ENCODE measurements around the gene TSHR.

The TSHR gene

DNA sequence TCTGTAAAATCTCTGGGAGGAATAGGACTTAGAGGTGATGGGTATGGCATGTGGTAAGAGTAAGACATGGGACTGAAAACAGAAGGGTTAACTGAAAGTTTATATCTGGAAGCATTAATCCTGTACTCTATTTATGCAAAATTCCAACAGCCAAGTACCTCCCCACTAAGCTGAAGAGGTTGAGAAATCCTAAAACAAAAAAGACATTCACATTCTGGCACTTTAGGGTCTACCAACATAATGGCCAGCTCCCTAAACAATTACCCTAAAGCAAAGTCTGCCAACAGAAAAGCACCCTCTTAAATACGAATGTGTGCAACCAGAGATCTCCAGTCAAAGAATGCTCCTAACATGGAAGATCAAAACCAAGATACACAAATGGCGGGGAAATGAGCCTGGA lies 178.0 kb downstream of the TSHR start:
- no peak for DNase-seq (ENCODE audit: low read depth, low spot score)

DNA sequence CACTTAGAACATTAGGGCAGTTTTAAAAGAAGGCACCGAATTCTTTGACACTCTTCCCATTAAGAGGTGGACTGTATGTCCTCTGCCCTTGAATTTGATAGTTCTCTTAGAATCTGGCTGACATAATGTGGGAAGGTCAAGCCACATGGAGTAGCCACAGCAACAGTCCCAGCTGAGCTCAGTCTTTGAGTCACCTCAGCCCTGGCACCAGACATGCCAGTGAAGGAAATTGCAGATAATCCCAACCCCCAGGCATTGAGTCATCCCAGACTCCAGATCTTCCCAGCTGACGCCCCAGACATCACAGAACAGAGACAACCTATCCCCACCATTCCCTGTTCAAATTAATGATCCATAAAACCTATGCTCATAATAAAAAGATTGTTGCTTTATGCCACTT lies 181.9 kb downstream of the TSHR start:
- DNase-seq (ENCODE audit: low read depth, low spot score) = no peak

DNA sequence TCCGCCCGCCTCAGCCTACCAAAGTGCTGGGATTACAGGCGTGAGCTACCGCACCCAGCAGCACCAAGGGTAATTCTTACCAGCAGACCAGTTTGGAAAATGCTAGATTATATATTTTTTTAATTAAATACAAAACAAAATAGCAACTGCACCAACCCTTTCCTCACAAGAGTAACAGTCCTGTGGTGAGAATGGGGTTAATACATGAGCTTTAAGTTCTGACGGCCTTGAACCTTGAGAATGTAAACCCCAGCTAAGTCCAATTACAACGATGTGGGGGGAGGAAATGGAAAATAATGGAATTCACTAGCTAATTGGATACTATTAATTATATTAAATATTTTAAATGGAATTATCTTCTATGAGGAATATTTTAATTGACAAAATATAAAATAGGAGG lies 183.0 kb downstream of the TSHR start:
- DNase-seq (ENCODE audit: low read depth, low spot score) = no peak

DNA sequence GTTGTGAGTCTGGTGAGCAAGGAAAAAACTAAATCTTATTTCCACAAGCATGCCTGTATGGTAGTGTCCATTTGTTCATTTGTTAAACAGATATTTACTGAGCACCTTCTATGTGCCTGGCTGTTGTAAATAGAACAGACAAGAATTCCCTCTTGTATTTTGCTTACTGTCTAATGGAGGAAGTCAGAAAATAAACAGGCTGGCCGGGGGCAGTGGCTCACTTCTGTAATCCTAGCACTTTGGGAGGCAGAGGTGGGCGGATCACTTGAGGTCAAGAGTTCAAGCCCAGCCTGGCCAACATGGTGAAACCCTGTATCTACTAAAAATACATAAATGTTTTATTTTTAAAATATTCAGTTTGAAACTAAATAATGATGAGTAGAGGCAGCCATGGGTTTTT lies 186.0 kb downstream of the TSHR start:
- no peak for DNase-seq (ENCODE audit: low read depth, low spot score)

DNA sequence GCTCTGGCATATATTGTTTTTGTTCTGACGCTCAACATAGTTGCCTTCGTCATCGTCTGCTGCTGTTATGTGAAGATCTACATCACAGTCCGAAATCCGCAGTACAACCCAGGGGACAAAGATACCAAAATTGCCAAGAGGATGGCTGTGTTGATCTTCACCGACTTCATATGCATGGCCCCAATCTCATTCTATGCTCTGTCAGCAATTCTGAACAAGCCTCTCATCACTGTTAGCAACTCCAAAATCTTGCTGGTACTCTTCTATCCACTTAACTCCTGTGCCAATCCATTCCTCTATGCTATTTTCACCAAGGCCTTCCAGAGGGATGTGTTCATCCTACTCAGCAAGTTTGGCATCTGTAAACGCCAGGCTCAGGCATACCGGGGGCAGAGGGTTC lies 188.4 kb downstream of the TSHR start:
- no peak for DNase-seq (ENCODE audit: low read depth, low spot score)

DNA sequence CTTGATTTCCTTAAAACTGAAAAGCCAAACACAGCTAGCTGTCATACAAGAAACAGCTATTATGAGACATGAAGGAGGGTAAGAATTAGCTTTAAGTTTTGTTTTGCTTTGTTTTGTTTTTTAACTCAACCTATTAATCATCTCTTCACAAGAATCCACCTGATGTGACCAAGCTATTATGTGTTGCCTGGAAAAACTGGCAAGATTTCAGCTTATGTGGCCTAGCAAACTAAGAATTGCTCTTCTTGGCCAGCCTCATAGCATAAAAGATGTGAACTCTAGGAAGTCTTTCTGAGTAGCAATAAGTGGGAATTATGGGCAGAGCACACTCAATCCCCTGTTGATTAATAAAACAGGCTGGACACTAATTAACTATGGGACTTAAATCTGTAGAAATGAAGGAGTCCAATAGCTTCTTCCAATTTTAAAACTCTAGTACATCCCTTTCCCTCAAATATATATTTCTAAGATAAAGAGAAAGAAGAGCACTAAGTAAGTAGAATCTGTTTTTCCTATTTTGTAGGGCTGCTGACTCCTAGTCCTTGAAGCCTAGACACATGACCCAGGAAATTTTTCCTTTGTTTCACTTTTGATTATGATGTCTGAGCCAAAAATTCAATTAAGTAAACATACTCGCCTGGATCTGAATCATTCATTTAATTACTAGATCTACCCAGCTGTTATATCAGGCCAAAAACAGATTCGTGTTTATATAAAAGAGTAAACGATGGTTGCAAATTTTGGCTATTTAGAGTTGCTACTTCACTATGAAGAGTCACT lies 189.6 kb downstream of the TSHR start:
- no peak for DNase-seq (ENCODE audit: low read depth, low spot score)

DNA sequence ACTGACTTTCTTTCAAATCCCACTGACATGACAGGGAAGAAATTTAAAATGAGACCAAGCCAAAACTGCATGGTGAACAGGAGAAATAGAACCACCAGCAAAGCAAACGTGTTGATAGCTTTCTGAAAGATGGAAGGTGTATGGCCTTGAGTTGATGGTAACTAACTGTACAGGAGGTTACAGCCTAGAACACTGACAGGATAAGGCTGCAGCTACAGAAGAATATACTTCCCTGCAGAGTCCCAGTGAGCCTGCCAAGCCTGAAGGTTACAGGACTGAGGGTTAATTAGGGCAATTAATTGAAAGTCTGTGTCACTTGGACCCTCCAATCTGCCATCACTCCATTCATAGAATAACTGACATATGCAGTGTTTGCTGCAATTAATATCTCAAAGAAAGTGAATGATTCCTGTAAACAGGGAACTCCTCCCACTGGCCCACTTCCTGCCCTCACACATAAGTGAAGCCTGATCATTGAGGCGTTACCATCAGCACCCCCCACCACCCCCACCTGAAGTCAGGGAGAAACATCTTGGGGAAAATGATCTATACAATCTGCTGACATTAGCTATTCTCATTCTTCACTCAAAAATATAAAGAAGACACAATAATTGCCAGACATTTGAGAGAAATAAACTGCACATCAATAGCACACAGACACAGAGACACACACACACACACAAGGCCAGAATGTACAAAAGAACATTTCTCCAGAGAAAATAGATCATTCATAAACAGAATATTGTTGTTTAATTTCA lies 191.9 kb downstream of the TSHR start:
- DNase-seq (ENCODE audit: low read depth, low spot score) = no peak

DNA sequence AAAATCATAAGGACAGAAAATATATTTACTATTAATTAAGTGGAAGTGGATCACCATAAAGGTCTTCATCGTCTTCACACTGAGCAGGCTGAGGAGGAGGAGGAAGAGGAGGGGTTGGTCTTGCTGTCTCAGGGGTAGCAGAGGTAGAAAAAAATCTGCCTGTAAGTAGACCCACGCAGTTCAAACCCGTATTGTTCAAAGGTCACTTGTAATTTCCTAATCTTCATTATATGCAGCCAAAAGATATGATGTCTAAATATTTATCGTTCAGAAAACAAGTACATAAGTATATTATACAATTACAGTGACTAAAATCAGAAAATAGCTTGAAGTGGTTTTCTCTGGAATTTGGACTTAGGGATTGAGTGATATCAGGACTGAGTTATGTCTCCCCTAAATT lies 193.2 kb downstream of the TSHR start:
- no peak for DNase-seq (ENCODE audit: low read depth, low spot score)

DNA sequence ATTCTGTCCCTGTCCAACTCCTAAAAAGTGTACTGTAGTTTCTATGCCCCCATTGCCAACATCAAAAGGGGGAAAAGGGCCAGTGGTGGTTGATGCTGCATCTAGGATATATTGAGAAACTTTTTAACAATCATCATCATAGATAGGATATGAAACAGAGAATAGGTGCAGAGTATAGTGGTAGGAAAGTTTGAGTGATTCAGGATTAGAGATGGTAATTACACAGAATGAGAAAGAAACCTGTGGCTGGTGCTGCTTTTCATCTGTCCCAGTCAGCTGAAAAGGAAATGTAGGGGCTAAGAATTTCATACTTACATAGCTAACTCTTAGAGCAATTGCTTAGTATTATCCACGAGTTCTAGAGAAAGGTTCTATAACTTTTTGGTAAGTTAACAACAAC lies 197.8 kb downstream of the TSHR start:
- no peak for DNase-seq (ENCODE audit: low read depth, low spot score)

DNA sequence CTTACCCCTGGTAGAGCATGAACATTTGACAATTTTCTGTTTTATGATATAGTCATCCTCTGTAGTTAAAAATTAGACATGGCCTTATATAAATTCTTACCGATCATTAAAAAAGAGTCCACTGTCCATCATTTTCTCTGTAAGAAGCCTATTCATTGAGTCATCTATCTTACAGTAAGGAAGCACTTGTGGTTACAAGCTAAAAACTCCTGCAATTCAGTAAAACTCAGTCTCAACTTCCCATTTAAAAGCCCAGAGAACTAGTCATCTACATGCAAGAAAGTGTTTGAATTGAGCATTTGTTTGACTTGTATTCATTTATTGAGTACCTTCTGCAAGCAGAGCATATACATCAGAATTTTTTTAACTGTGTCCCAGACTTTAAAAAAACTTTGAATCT lies 202.0 kb downstream of the TSHR start:
- DNase-seq (ENCODE audit: low read depth, low spot score) = no peak

DNA sequence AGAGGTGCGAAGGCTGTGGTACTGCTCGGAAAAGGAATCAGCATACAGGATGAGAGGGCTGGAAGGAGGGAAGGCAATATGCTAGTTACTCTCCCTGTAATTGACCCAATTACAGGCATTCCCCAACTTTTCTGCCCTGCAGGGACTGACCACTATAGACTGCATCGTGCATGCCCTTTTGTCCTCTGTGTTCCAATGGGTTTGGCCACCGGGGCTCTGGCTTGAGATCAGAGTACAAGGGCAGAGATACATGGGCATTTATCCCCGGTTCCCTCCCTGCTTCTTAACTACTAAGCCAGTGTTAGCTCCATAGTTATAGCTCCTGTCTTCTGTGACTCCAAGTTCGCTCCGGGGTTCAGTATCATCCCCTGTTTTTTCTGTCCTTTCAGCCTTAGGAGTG lies 205.7 kb downstream of the TSHR start:
- DNase-seq (ENCODE audit: low read depth, low spot score) = no peak

DNA sequence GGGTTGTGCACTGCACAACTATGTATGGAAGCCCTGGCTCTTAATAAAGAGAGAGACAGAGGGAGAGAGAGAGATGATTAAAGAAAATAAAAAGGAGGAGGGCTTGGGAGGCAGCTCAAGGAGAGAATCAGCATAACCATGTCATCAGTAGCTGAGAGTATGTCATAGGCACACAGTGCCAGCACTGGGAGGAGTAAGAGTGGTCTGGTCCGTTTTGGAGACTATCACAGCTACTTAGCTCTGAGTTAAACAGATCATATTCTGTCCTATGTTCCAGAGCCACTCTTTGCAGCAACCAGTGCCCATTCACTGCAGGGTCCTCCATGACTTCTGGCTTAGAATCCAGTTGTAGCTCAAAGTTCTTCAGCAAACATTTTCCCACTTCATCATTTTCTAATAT lies 206.3 kb downstream of the TSHR start:
- no peak for DNase-seq (ENCODE audit: low read depth, low spot score)

DNA sequence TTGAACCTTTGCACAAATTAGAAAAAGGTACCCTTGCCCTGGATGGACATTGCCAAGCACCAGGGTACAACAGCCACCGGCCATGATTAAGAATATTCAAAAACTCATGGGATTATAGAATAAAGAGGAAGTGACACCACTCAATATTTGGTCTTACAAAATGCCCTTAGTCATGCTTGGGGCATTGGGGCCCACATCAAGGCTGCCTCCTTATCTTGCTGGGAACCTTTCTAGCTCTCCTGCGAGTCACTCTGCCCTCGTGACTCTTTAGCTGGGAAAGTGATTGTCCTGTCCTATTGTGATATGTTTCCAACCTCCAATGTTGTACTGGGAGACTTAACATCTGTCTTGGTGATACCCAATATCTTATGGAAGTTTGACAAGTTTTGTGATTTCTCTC lies 207.5 kb downstream of the TSHR start:
- DNase-seq (ENCODE audit: low read depth, low spot score) = no peak

DNA sequence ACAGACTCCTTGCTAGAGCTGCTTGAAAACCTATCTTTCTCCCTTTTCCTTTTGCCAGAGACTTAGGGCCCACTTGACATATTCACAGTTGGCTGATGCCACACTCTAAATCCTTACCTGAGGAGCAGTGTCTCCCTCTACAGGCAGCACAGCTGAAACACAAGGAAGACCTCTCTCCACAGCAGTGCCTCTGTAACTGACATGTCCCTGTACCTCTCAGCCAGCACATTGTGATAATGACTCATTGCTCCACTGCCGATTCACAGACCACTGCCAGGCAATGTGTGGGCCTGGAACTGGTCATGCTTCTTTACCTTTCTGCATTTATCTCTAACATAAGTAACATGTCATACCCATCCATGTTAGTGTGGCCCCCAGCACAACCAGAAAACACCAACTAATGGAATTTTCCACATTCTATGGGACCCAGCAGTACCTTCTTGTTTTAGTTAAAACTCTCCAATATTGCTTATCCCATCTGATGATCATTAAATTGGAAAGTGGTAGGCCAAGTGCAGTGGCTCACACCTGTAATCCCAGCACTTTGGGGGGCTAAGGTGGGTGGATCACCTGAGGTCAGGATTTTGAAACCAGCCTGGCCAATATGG lies 208.8 kb downstream of the TSHR start:
- DNase-seq (ENCODE audit: low read depth, low spot score) = no peak

DNA sequence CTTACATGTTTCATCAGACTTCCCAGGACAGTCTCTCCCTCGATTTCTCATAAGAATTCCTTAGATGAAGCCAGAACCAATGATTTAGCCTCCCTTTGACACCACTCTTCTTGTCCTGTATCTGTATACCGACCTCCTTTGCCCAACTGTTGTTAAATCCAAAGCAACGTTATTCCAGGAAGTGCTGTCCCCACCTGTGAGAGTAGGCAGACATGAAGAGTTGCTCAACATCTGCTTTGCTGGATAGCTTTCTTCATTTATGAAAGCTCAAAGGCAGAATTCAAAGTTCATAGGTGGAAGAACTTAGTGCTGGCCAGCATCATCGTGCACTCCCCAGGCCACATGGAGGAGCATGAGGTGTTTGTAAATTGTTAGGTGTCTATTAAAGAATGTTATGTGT lies 209.8 kb downstream of the TSHR start:
- no peak for DNase-seq (ENCODE audit: low read depth, low spot score)

DNA sequence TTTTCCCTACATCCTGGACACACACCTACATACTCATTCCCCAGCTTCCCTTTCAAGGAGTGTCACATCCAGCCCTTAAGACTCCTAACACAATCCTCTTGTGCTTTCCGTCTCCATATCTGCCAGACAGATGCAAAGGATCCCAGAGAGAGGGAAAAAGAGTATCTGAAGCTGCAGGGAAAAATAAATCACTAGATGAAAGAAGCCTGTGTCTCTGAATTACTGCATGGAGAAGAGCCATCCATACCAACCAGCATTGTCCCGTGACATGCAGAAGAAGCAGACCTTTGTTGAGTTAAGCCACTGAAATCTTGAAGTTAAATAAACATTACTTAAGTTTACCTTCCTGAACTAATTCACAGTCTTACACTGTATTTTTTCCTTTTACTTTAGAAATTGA lies 210.7 kb downstream of the TSHR start:
- no peak for DNase-seq (ENCODE audit: low read depth, low spot score)

DNA sequence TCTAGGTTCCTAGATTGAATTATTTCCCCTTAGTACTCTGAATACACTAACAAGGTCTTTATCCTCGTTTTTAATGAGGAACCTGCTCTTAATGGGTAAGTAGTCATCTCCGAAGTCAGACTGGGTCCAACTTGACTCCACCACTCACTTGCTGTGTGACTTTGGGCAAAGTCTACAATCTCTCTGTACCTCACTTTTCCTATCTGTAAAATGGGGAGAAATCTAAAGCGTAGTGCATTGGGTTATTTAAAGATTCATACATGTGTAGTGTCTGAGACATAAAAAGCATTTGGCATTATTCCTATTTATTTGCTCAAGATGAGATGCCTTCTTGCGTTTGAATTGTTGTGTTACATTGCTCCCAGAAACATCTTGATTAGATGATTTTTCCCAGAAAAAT lies 213.8 kb downstream of the TSHR start:
- DNase-seq (ENCODE audit: low read depth, low spot score) = no peak

DNA sequence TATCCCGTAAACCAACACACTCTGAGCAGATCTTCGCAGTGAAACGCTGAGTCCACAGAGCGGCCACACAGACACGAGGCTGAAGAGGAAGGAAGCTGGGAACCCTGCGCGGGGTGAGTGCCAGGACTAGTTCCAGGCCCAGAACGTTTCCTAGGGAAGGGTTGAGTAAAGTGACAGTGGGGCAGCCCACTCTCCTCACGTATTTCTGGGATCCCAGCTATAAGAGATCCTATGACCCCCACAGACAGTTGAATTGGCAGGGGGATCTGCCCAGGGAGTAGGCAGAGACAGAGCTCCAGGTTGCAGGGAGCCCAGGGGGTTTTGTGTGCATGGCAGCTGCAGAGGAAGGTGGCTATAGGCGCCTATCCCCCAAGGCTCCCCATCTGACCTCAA lies 214.3 kb downstream of the TSHR start:
- no peak for DNase-seq (ENCODE audit: low read depth, low spot score)

DNA sequence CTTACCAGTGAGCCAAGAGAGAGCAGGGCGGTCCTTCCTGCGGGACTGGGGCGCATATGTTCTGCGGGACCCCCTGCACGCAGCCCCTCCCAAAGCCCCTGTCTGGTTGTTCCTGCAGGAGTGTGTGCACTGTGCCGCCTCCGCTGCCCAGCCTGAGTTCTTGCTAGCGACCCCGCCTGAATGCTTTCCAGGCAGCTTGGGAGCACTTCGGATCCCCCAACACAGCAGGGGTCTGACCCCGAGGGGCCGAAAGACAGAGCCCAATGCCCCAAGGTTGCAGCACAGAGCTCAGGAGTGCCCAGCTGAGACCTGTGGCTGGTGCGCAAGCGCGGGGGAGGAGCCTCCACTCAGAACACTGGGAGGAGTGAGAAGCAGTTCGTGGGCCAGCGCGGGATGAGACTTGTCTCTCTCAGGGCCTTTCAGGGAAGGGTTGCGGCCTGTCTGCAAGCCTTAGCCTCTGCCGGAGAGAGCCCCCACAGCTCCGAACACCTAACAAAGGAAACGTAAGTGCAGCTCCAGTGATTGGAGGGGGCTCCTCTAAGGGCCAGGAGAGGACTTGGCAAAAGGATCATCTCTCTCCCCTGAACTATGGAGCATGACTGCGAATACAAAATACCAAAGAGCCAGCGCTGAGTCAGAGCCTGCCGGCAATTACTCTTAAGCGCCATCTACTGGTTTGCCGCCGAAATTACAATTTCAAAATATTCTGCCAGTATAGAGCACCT lies 214.8 kb downstream of the TSHR start:
- peak; percentile 70 for DNase-seq (ENCODE audit: low read depth, low spot score)

DNA sequence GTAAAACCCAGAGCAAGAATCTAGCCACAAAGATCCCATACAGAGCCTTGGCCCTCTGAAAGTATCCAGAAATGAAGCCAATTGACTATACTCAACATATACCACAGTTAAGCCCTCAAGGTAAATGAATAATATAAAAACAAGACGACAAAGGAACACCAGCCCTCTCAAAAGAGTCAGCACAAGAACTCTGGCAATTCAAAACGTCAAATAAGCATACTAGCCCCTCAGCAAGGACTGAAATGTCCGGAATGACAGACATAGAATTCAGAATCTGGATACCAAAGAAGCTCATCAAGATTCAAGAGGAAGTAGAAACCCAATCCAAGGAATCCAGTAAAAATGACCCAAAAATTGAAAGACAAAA lies 215.4 kb downstream of the TSHR start:
- DNase-seq (ENCODE audit: low read depth, low spot score) = no peak

DNA sequence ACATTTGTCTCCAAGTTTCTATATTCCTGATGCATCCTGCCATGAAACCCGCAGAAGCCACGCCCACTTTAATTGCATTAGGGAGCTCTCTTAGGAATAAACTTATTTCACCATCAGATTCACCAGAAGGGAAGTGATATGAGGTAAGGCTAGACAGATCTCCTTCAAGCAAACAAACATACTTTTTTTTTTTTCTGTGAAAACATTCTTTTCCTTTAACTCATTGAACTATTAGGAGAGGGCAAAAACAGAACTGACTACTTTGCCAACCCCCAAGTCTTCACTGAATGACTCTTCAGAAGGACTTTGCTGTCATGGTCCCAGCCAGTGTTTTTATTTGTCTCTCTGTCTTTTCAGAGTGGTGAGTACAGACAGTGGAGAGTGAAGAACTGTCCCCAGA lies 216.9 kb downstream of the TSHR start:
- DNase-seq (ENCODE audit: low read depth, low spot score) = no peak

DNA sequence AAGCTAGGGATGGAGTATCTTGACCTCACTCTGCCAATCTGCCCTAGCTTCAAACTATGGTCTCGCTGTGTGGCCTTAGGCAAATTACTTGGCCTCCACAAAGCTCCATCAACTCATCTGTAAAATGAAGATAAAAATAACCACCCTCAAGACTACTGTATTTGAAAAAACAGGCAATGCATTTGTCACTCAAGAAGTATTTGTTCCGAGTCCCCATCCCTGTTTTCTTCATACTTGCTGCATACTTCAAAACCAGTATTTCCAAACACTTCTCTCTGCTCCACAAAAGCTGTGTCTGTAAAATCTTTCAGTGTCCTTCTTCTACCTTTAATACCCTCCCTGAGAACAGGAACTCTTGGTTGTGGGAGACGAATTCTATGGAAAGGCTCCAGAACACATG lies 217.5 kb downstream of the TSHR start:
- no peak for DNase-seq (ENCODE audit: low read depth, low spot score)

Measured in smooth muscle cell of the brain vasculature (primary cell).